HG03039 (cell line): Measurements from ENCODE around the gene TM9SF4.

Source experiments
- ATAC-seq: cut with Tn5 transposase; IDR thresholded peaks from one replicate; pipeline ENCODE4 v1.9.1; 2021; ENCODE audit warnings: mild to moderate bottlenecking, moderate library complexity; ENCODE audit not compliant: unreplicated experiment

TM9SF4 gene

DNA sequence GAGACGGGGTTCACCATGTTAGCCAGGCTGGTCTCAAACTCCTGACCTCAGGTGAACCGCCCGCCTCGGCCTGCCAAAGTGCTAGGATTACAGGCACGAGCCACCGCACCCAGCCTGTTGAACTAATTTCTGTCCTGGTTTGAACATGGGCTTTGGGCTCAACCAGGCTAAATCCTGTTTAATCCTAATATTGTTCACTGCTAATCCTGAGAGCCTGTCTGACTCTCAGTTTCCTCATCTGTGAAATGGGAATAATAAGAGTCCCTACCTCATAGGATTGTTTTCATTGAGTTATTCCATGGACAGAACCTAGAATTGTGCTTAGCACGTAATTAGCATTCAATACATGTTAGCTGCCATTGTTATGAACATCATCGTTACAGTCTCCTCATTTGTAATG lies 17.4 kb downstream of the TM9SF4 start:
- ATAC-seq, result no peak

DNA sequence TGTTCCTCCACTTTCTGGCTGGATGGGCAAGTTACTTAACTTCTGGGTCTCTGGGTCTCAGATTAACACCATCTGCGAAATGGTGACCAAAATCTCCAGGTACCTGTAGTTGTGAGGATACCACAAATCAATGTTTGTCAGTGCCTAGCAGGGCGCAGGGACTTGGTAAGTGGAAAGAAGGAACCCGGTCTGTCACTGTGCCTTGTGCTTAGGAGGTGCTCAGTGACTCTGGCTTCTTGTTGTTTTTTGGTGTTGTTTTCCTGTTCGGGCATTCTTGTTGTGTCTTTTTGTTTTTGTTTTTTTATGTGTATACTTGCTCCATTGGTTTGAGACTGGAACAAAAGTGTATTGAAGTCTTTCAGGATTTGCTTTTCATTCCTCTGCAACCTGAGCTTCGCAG lies 17.8 kb downstream of the TM9SF4 start:
- ATAC-seq, result no peak

DNA sequence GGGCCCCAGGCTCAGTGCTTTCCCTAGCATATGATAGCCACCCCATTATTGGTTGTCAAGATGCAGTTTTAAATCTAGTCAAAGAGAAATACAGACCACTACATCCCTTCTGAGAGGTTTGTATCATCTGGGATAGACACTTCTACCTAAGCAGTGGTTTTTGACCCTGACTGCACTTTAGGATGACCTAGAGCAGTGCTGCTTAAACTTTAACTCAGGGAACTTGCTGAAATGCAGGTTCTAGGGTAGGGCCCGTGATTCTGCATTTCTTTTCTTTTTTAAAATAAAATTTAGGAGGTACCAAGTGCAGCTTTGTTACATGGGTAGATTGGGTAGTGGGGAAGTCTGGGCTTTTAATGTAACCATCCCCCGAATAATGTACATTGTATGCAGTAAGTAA lies 18.7 kb downstream of the TM9SF4 start:
- ATAC-seq, result no peak

DNA sequence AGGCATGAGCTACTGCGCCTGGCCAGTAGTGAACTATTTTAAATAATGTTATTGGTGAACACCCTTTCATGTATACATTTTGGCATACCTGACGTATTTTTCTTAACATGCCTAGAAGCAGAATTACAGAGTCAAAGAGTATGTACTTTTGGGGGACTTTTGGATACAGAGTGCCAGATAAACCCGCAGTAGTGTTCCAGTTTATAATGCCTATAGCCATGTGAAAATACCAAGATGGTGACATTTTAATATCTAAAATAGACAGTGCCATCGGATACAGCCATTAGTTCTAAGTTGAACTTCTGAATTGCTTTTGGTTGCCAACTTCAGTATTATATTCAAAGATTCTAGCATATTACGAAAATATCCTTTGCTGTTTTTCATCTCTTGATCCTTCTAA lies 20.3 kb downstream of the TM9SF4 start:
- ATAC-seq, result no peak

DNA sequence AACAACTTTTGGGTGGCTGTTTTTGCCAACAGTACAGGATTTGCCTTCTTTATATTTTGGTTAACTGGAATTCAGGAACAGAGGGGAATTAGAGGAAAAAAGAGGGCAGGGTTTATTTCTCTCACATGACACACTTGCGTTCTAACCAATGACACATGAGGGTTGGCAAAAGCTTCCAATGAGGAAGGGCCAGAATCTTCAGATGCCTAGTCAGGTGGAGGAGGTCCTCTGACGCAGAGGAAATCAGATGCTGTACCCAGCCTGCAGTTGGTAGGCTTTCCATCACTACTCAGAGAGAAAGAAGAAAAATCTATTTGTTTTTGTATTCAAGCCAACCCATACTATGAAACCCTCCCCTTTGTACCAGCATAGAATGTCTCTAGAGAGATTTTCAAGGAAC lies 20.8 kb downstream of the TM9SF4 start:
- ATAC-seq, result no peak

DNA sequence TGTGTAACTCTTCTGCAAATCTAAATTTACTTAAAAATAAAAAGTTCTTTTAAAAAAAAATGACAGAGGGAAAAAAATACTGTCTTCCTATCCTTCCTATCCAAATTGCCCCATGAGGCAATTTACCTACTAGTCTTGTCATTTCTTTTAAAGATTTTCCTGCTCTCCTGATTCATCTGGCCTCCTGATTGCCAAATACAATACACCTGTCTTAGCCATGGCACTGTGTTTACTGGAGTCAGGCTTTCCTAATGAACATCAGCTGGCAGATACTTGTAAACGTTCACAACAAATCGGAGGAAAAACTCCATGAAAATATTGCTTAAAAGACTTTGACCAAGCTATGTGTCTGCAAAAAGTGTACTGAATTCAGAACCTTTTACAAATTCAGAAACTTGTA lies 21.5 kb downstream of the TM9SF4 start:
- ATAC-seq, result no peak

DNA sequence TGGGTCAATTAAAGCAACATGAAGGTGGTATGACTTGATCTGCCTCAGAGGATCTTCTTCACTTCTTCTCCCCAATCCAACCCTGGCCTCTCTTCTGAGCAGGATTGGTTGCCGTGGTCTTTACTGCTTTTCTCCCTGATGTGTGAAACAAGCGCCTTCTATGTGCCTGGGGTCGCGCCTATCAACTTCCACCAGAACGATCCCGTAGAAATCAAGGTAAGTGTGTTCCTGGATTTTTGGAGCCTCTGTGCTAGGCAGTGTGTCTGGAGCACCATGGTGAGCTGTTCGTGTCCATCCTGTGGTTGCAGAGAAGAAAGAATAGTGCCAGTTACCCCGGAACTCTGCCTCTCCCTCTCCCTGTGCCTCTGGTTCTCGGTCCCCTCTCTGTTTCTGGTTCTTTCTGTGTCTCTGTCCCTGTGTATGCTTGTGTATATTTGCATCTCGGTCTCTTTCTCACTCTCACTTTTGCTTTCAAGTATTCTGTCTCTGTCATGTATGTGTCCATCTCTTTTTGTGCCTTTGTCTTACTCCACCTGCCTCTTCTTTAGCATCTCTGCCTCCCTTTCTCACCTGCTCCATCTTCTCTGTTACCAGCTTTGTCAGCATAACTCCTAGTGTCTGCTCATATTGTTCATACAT lies 23.5 kb downstream of the TM9SF4 start:
- peak; percentile 79 for ATAC-seq

DNA sequence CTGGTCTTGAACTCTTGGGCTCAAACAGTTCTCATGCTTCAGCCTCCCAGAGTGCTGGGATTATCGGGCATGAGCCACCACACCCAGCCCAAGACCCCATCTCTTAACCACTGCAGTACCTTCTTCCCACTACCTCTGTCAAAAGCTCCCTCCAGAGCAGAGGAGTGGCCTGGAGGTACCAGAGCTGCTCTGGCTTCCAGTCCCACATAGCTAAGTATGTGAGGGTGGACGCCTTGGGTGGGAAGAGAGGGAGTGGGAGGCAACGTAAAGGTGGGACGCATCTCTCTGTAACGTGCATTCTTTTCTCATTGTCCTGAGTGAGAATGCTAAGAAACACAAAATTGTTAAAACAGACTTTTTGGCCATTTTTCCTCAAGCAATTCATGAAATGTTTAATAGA lies 24.5 kb downstream of the TM9SF4 start:
- ATAC-seq, result no peak

DNA sequence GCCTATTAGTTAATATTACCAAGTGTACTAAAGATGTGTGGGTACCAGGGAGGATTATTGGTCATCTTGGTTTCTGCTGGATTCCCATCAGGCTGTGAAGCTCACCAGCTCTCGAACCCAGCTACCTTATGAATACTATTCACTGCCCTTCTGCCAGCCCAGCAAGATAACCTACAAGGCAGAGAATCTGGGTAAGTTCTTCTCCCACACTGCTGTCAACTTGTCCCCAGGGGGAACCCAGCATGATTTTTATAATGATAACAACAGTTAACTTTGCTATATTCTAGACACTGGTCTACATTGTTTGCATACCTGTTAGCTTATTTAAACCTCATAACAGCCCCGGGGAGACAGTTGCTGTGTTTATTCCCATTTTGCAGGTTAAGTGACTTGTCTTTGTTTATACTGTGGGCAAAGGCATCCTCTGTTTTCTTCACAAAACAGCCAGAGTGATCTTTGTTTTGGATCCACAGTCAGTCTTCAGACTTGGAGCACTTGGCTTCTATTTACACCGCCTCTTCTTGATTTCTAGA lies 26.5 kb downstream of the TM9SF4 start:
- ATAC-seq, result no peak

DNA sequence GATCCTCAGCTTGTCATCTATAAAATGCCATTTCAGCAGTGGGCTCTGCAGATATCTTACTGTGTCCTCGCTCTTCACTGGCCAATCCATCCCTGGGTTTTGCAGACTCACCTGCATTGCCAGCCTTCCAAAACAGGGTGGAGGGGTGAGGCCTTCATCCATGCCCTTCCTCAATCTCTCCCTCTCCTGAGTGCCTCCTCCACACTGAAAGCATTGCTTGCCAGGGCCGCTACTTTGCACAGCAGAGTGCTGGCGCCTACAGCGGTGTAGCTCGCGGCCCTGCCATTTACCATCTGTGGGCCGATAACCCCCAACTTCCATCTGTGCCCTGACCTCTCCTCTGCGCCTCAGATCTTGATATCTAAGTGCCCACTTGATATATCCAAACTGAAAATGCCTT lies 29.4 kb downstream of the TM9SF4 start:
- ATAC-seq, result no peak

DNA sequence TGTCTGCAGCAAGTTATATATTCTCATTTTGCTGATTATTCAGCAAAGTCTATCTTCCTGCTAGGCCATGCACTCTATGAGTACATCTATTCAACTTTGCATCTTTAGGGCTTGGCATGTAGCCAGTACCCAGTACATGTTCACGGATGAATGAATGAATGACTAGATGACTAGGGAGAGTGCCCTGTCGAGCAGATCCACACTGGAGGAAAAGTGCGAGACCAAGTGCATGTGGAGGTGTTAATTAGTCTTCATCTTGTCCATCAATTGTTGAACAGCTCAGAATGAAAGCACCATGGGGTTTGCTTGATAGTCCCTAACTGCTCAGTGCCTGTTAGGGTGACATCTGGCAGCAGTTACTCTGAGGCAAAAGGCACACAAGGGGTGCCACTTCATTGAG lies 30.4 kb downstream of the TM9SF4 start:
- ATAC-seq, result no peak

DNA sequence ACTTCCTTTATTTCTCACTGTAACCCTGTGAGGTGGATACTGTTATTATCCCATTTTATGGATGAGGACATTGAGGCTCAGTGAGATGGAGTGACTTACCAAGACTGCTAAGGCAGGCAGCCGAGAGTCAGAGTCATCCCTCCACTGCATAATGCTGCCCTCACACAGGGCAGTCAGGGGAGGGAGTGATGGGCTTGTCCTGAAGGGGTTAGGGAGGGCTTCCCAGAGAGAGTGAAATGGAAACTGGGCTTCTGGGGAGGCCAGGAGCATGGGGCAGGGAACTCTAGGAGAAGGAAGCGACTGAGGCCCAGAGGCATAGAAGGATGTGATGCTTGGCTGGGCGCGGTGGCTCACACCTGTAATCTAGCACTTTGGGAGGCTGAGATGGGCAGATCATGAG lies 31.1 kb downstream of the TM9SF4 start:
- no peak for ATAC-seq

DNA sequence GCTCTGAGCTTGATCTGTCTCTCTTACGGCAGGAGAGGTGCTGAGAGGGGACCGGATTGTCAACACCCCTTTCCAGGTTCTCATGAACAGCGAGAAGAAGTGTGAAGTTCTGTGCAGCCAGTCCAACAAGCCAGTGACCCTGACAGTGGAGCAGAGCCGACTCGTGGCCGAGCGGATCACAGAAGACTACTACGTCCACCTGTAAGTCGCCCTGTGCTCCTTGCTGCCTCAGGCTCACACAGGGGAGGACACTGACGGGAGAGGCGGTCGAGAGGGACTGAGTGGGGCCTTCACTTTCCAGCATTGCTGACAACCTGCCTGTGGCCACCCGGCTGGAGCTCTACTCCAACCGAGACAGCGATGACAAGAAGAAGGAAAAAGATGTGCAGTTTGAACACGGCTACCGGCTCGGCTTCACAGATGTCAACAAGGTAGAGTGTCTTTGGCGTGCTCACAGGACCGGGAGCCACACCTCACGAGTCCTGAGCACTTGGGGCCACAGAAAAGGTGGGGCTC lies 32.0 kb downstream of the TM9SF4 start:
- ATAC-seq, result no peak

DNA sequence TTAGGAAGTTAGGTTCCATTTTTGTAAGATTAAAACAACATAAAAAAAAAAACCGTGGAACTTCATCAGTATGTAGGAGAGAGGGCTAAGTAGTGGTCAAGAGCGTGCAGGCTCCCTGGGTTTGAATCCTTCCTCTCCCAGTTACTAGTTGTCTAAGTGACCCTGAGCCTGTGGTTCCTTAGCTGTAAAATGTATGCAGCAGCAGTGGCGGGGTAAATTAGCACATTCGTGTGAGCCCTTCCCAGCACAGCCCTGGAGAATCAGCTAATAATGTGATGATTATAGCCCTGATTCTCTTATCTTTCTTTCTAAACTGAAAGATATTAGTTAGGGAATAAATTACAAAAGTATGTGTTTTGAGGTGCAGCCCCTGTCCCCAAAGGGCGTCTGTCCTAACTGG lies 32.6 kb downstream of the TM9SF4 start:
- no peak for ATAC-seq

DNA sequence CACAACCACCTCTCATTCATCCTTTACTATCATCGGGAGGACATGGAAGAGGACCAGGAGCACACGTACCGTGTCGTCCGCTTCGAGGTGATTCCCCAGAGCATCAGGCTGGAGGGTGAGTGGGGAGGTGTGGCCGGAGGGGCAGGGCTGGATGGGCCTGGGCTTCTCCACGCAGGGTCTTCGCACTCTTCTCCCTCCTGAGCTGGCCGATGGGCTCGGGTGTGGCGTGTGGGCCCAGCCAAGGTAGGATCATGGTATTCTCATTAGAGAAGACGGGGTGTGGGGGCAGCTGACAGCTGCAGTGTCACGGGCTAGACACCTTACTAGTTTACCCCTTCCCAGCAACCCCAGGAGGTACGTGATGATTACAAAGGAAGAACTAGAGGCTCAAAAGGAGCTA lies 33.5 kb downstream of the TM9SF4 start:
- no peak for ATAC-seq

DNA sequence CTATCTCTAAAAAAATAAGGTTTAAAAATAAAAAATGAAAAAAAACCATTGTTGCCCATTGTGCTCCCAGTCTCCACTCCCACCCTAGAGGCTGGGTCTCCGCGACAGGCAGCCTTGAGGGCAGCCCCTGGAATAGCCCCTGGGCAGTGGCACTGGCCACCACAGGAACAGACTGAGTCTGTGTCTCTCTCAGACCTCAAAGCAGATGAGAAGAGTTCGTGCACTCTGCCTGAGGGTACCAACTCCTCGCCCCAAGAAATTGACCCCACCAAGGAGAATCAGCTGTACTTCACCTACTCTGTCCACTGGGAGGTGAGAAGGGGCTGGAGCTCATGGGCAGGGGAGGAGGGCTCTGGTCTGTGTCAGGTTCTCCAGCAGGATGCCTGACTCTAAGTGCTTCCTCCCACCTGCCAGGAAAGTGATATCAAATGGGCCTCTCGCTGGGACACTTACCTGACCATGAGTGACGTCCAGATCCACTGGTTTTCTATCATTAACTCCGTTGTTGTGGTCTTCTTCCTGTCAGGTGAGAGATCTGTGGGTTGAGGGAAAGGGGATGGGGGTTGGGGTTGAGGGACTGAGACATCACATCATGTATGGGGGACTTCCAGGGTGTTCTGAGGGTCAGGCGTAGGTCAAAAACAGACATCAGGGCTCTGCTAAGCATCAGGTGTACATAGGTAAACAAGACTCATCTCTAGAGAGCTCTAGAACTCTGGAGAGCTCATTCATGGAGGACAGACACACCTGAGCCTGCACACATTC lies 35.6 kb downstream of the TM9SF4 start:
- ATAC-seq, result no peak

DNA sequence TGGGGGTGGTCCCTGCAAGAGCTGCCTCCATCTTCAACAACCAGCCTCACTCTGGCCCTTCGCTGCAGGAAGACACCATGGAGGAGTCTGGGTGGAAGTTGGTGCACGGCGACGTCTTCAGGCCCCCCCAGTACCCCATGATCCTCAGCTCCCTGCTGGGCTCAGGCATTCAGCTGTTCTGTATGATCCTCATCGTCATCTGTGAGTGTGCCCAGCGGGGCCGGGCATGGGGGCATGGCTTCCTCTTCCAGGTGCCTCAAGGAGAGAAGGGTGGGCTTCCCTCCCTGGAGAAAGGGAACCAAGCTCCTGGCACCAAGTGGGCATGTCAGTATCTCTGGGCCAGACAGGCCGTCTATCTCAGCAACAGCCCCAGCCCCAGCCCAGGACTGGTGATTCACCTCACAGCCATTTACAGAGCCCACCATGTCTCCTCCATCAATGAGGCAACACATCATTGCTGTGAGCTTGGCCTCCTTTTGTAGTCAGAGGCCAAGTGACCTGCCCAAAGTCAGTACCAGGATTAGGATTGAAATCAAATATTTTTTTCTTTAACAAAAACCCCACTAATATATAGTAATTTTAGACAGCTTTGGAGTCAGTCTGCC lies 40.2 kb downstream of the TM9SF4 start:
- no peak for ATAC-seq

DNA sequence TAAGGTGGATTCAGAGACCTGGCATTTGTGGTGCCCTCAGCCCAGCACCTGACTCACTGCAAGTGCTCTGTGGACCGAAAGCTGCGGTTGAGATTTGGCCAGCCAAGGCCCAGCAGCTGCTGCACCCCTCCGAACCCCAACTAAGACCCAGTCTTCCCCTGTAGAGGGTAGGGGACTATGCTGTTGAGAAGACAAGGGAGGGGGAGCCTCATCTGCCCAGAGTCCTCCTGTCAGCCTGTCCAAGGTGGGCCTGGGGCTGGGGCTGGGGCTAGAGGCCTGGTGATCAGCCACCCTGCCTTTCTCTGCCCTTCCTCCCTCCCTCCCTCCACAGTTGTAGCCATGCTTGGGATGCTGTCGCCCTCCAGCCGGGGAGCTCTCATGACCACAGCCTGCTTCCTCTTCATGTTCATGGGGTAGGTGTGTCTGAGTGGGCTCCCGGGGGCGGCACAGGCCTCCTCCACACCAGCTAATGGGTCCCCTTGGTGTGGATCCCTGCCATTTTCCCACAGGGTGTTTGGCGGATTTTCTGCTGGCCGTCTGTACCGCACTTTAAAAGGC lies 40.9 kb downstream of the TM9SF4 start:
- no peak for ATAC-seq

DNA sequence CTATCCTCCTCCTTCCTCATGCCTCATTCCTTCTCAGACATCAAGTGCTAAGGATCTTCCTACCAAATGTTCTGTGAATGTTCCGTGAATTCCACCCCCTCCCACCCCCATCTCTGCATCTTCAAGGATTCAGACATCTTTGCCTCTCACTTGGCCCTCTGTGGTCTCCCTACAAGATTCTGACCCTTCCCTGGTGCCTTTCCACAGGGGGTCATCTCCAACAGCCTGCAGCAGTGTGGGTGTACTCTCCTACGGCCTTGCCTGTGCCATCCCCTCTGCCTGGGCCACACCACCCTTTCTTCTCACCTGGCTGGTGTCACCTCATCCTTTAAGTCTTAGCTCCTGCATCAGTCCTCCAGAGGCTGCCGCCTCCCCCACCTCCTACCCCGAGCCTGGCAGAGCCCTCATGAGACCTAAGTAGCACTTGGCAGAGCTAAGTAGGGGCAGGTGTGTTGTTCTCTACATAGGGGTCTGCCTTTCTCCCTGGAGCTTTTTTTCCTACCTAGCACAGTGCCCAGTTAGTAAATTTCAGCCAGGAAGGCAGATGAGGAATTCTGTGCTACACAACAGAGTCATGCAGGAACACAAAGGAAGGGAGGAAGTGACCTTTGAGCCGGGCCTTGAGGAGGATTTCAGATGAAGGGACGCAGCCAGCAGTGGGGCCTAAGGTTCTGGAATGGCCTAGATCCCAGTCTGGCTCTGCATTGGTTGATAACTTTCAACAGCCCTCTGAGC lies 43.1 kb downstream of the TM9SF4 start:
- ATAC-seq, result no peak

DNA sequence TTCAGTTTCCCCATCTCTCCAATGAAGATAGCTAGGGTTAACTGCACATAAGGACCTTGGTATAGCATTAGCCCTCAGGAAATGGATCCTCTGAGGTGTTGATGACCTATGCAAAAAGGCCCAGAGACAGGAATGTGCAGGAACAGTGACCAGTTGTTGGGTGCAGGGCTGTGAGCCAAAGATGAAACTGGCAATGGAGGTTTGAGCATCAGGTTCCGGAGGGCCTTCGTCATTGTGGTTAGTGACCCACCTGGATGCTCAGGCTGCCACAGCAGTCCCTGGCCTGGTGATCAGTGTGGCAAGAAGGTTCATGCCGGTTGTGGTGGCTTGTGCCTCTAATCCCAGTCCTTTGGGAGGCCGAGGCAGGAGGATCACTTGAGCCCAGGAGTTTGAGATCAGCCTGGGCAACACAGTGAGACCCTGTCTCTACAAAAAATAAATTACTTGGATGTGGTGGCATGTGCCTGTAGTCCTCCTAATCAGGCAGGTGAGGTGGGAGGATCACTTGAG lies 43.7 kb downstream of the TM9SF4 start:
- ATAC-seq, result no peak

DNA sequence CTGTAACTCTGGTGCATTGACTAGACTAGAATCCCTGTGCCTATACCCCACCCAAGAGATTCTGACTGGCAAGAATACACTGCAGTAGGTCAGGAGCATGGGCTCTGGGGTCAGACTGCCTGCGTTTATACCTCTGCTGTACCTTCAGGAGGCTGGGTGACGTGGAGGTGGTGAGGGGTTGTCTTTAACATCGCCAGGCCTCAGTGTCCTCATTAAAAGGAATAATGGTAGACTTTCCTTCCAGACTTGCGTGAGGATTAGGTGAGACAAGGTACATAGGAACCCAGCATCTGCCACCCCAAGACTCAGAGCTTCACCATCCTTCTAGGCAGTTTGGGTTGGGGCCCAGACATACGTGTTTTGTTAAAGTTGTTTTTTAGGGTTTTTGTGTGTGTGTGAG lies 44.3 kb downstream of the TM9SF4 start:
- no peak for ATAC-seq
